Measurements from ENCODE around the gene CCDC146. TPM values are rescaled to one million over a fixed set of nuclear protein-coding genes. Genes with fewer than 3 reads are reported as not detected.

The CCDC146 gene
- total and polyA plus RNA-seq, 2 of the 8 experiments (the other 6 are each of a cell fraction or from before 2014, with no cell fraction given), result 0.88 to 2.4 TPM

DNA sequence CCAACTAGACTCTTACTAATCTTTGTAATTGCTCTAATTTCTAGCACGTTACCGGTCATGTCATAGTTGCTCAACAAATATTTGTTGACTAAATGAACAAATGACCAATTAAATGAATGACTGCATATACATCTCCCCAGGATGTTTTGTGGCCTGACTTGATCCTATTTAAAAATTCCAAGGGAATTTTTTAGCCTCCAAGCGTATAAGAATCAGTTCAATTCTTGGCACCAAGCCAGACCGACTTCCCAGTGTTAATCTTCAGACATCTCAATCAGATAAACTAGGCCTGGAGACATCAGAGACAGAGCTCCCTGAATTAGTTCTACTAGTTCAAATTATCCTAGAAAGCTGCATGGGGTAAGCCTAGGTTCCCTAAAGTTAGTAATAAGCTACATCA lies 197.7 kb downstream of the CCDC146 start (continued):
- no peak for TF ChIP-seq SIX5 (IDR thresholded peaks at IDR 0.05; ENCODE audit: low read depth, low read length)
- no peak for TF ChIP-seq CHD1 (IDR thresholded peaks at IDR 0.05; ENCODE audit: low read depth, low read length)
- no peak for TF ChIP-seq TBP (IDR thresholded peaks at IDR 0.05; ENCODE audit: low read depth, low read length)
- no peak for TF ChIP-seq CHD2 (IDR thresholded peaks at IDR 0.05; ENCODE audit: low read length)
- TF ChIP-seq POU5F1 (IDR thresholded peaks at IDR 0.05; ENCODE audit: low read depth, low read length), result no peak
- no peak for TF ChIP-seq TAF1 (IDR thresholded peaks at IDR 0.05; ENCODE audit: low read depth, low read length)
- TF ChIP-seq NANOG (IDR thresholded peaks at IDR 0.05; ENCODE audit: insufficient read depth, low read depth, low read length, poor library complexity, severe bottlenecking), result no peak
- TF ChIP-seq GTF2F1 (IDR thresholded peaks at IDR 0.05; ENCODE audit: borderline replicate concordance, low read depth, low read length), result no peak

Data from H1 (cell line).